ENCODE measurements around the gene TP73.

The TP73 gene

GRCh38 chr1:3716351-3716750 is 64.0 kb downstream of the TP73 start:
- H3K27ac ChIP-seq (ENCODE audit: insufficient read depth in 1 of 2, low read depth in 1 of 2, low read length in 2 of 2, poor library complexity in 1 of 2, severe bottlenecking in 2 of 2) = no peak overlapping the region
- WGBS (ENCODE audit: insufficient coverage) = 90% methylated on average over 5 of the region's 6 CpGs
- peaks cover 0 to 14% (median 3%) of the 10 kb centered on the region in 4 experiments for H3K4me1 ChIP-seq (ENCODE audit: control extremely low read depth in 1 of 4, control insufficient read depth in 4 of 4, insufficient read depth in 4 of 4, low read length in 3 of 4)
- H3K36me3 ChIP-seq (ENCODE audit: control insufficient read depth in 4 of 4, insufficient read depth in 4 of 4, low read length in 3 of 4) = no peaks in the 10 kb centered on the region
- no peak for DNase-seq
- no peaks in the 10 kb centered on the region for H3K9me3 ChIP-seq (ENCODE audit: control extremely low read depth in 1 of 5, control insufficient read depth in 4 of 5, insufficient read depth in 2 of 5, low read depth in 1 of 5, low read length in 4 of 5)
- POLR2A ChIA-PET = no interaction called here
- H3K4me3 ChIP-seq (ENCODE audit: control insufficient read depth in 1 of 7, extremely low read depth in 1 of 7, insufficient read depth in 4 of 7, low read depth in 2 of 7, low read length in 6 of 7) = no peak overlapping the region
- H3K27me3 ChIP-seq (replicated peaks in 2 of 5; ENCODE audit: control insufficient read depth in 4 of 5, insufficient read depth in 5 of 5, low read length in 4 of 5) = peaks cover 0 to 20% (median 4%) of the 10 kb centered on the region in 5 experiments
- CTCF ChIA-PET = interaction anchor here (0.8 kb wide), 1 partner anchor 8 kb away, joined by 3 read pairs; no protein-coding TSS in a partner anchor

DNA sequence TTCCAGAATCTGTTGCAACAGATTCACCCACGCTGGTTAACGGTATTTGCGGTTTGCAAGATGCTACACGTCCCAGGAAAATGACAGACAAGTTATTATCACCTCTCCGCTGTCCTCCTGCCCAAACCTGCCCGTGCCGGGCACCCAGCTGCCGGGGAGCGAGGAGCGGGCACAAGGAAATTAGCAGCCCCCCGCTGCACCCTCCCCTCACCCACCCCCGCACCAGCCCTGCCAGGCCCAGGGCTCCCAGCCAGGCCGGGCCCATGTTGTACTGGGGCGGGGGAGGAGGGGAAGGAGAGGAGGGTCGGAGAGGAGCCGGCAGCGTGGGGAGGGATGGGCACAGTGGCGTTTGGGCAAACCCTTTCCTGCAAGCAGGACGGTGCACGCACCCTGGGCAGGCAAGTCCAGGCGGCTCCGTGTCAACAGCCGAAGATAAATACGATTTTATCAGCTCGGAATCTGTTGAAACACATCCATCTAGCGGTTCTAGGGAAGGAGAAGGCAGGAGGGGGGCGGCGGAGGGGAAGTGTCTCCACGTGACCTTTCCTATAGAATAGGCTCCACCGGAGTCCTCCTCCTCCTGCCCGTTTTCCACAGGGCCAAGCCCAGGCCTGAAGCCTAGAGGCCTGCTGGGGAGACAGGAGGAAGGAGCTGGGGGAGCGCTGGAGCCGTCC is 64.9 kb downstream of the TP73 start:
- ChIA-PET CTCF (no interaction called here), POLR2A (no interaction called here)
- Histone ChIP-seq H3K9me3 (ENCODE audit: control extremely low read depth in 1 of 5, control insufficient read depth in 4 of 5, insufficient read depth in 2 of 5, low read depth in 1 of 5, low read length in 4 of 5) (no peaks in the 10 kb centered on the region), H3K36me3 (ENCODE audit: control insufficient read depth in 4 of 4, insufficient read depth in 4 of 4, low read length in 3 of 4) (no peaks in the 10 kb centered on the region), H3K4me3 (ENCODE audit: control insufficient read depth in 1 of 7, extremely low read depth in 1 of 7, insufficient read depth in 4 of 7, low read depth in 2 of 7, low read length in 6 of 7) (no peak overlapping the region), H3K27me3 (replicated peaks in 2 of 5; ENCODE audit: control insufficient read depth in 4 of 5, insufficient read depth in 5 of 5, low read length in 4 of 5) (peaks cover 0 to 20% (median 0%) of the 10 kb centered on the region in 5 experiments), H3K27ac (ENCODE audit: insufficient read depth in 1 of 2, low read depth in 1 of 2, low read length in 2 of 2, poor library complexity in 1 of 2, severe bottlenecking in 2 of 2) (no peak overlapping the region), H3K4me1 (ENCODE audit: control extremely low read depth in 1 of 4, control insufficient read depth in 4 of 4, insufficient read depth in 4 of 4, low read length in 3 of 4) (peaks cover 0 to 14% (median 3%) of the 10 kb centered on the region in 4 experiments)
- WGBS (ENCODE audit: insufficient coverage) = 40% methylated on average over 26 of the region's 33 CpGs
- no peak for DNase-seq

- peak in 2 of 3 donors; percentile 31 to 41 for DNase-seq
- Histone ChIP-seq H3K4me3 (ENCODE audit: control insufficient read depth in 1 of 7, extremely low read depth in 1 of 7, insufficient read depth in 4 of 7, low read depth in 2 of 7, low read length in 6 of 7) (no peak overlapping the region), H3K27me3 (replicated peaks in 2 of 5; ENCODE audit: control insufficient read depth in 4 of 5, insufficient read depth in 5 of 5, low read length in 4 of 5) (peaks cover 0 to 20% (median 0%) of the 10 kb centered on the region in 5 experiments), H3K4me1 (ENCODE audit: control extremely low read depth in 1 of 4, control insufficient read depth in 4 of 4, insufficient read depth in 4 of 4, low read length in 3 of 4) (peaks cover 0 to 14% (median 3%) of the 10 kb centered on the region in 4 experiments), H3K27ac (ENCODE audit: insufficient read depth in 1 of 2, low read depth in 1 of 2, low read length in 2 of 2, poor library complexity in 1 of 2, severe bottlenecking in 2 of 2) (no peak overlapping the region), H3K9me3 (ENCODE audit: control extremely low read depth in 1 of 5, control insufficient read depth in 4 of 5, insufficient read depth in 2 of 5, low read depth in 1 of 5, low read length in 4 of 5) (no peaks in the 10 kb centered on the region), H3K36me3 (ENCODE audit: control insufficient read depth in 4 of 4, insufficient read depth in 4 of 4, low read length in 3 of 4) (no peaks in the 10 kb centered on the region)
- 39% methylated on average over 39 of the region's 40 CpGs for WGBS (ENCODE audit: insufficient coverage)
- ChIA-PET CTCF (no interaction called here), POLR2A (no interaction called here)
These were observed 65.6 kb downstream of the TP73 start for GRCh38 chr1:3717715-3718601.

DNA sequence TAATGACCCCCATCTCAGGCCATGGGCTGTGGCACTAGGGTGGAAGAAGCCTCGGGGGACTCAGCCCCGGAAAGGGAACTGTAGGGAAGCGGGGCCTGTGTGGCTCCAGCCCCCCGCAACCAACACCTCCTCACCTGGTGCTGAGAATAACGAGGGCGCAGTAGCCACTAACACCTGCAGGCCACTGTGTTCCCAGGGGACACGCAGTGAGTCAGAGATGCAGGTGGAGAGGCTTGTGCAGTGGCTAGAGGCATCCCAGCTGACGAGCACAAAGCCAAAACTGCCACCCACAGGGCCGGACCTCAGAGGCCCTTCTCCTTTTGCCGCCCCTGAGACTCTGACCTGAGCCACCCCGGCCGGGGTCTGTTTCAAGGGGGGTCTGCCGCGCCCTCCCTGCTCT is 66.4 kb downstream of the TP73 start:
- WGBS (ENCODE audit: insufficient coverage) = 90% methylated on average over 11 of the region's 14 CpGs
- H3K4me1 ChIP-seq (ENCODE audit: control extremely low read depth in 1 of 4, control insufficient read depth in 4 of 4, insufficient read depth in 4 of 4, low read length in 3 of 4) = peaks cover 0 to 14% (median 3%) of the 10 kb centered on the region in 4 experiments
- no peak overlapping the region for H3K4me3 ChIP-seq (ENCODE audit: control insufficient read depth in 1 of 7, extremely low read depth in 1 of 7, insufficient read depth in 4 of 7, low read depth in 2 of 7, low read length in 6 of 7)
- no peaks in the 10 kb centered on the region for H3K9me3 ChIP-seq (ENCODE audit: control extremely low read depth in 1 of 5, control insufficient read depth in 4 of 5, insufficient read depth in 2 of 5, low read depth in 1 of 5, low read length in 4 of 5)
- peaks cover 0 to 20% (median 0%) of the 10 kb centered on the region in 5 experiments for H3K27me3 ChIP-seq (replicated peaks in 2 of 5; ENCODE audit: control insufficient read depth in 4 of 5, insufficient read depth in 5 of 5, low read length in 4 of 5)
- no peaks in the 10 kb centered on the region for H3K36me3 ChIP-seq (ENCODE audit: control insufficient read depth in 4 of 4, insufficient read depth in 4 of 4, low read length in 3 of 4)
- no peak overlapping the region for H3K27ac ChIP-seq (ENCODE audit: insufficient read depth in 1 of 2, low read depth in 1 of 2, low read length in 2 of 2, poor library complexity in 1 of 2, severe bottlenecking in 2 of 2)
- ChIA-PET CTCF (interaction anchor here (1.2 kb wide), 1 partner anchor 8 kb away, joined by 3 read pairs; no protein-coding TSS in a partner anchor), POLR2A (no interaction called here)
- DNase-seq = no peak

DNA sequence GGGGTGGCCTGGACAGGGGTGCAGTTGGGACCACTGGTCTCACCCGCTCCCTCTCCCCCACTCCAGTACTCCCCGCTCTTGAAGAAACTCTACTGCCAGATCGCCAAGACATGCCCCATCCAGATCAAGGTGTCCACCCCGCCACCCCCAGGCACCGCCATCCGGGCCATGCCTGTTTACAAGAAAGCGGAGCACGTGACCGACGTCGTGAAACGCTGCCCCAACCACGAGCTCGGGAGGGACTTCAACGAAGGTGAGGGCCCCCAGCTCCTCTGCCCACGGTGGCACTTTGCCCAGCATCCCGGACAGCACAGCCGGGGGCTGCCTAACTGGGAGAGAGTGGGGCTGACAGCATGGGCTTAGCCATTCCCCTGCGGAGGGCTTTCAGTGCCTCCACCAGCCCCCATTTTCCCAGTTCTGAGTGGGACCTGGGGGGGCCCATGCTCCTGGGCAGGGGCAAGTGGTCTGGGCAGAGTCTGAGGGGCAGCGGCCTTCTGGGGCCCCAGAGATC is 69.7 kb downstream of the TP73 start:
- Histone ChIP-seq H3K4me3 (ENCODE audit: control insufficient read depth in 1 of 7, extremely low read depth in 1 of 7, insufficient read depth in 4 of 7, low read depth in 2 of 7, low read length in 6 of 7) (no peak overlapping the region), H3K27ac (ENCODE audit: insufficient read depth in 1 of 2, low read depth in 1 of 2, low read length in 2 of 2, poor library complexity in 1 of 2, severe bottlenecking in 2 of 2) (no peak overlapping the region), H3K4me1 (ENCODE audit: control extremely low read depth in 1 of 4, control insufficient read depth in 4 of 4, insufficient read depth in 4 of 4, low read length in 3 of 4) (peaks cover 0 to 14% (median 3%) of the 10 kb centered on the region in 4 experiments), H3K27me3 (replicated peaks in 2 of 5; ENCODE audit: control insufficient read depth in 4 of 5, insufficient read depth in 5 of 5, low read length in 4 of 5) (peaks cover 0 to 10% (median 0%) of the 10 kb centered on the region in 5 experiments), H3K9me3 (ENCODE audit: control extremely low read depth in 1 of 5, control insufficient read depth in 4 of 5, insufficient read depth in 2 of 5, low read depth in 1 of 5, low read length in 4 of 5) (no peaks in the 10 kb centered on the region), H3K36me3 (ENCODE audit: control insufficient read depth in 4 of 4, insufficient read depth in 4 of 4, low read length in 3 of 4) (no peaks in the 10 kb centered on the region)
- POLR2A ChIA-PET = no interaction called here
- DNase-seq = no peak
- CTCF ChIA-PET = interaction anchor here (1.6 kb wide), 1 partner anchor 8 kb away, joined by 4 read pairs; no protein-coding TSS in a partner anchor
- 92% methylated on average over 19 of the region's 20 CpGs for WGBS (ENCODE audit: insufficient coverage)

DNA sequence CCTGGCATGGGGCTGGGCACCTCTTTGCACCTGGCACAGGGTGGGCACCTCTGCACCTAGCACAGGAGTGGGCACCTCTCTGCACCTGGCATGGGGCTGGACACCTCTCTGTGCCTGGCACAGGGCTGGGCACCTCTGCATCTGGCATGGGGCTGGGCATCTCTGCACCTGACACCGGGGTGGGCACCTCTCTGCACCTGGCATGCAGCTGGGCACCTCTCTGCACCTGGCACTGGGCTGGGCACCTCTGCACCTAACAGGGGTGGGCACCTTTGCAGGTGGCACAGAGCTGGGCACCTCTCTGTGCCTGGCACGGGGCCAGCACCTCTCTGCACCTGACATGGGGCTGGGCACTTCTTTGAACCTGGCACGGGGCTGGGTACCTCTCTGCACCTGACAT is 70.5 kb downstream of the TP73 start:
- Histone ChIP-seq H3K27ac (ENCODE audit: insufficient read depth in 1 of 2, low read depth in 1 of 2, low read length in 2 of 2, poor library complexity in 1 of 2, severe bottlenecking in 2 of 2) (no peak overlapping the region), H3K4me3 (ENCODE audit: control insufficient read depth in 1 of 7, extremely low read depth in 1 of 7, insufficient read depth in 4 of 7, low read depth in 2 of 7, low read length in 6 of 7) (no peak overlapping the region), H3K36me3 (ENCODE audit: control insufficient read depth in 4 of 4, insufficient read depth in 4 of 4, low read length in 3 of 4) (no peaks in the 10 kb centered on the region), H3K9me3 (ENCODE audit: control extremely low read depth in 1 of 5, control insufficient read depth in 4 of 5, insufficient read depth in 2 of 5, low read depth in 1 of 5, low read length in 4 of 5) (no peaks in the 10 kb centered on the region), H3K4me1 (ENCODE audit: control extremely low read depth in 1 of 4, control insufficient read depth in 4 of 4, insufficient read depth in 4 of 4, low read length in 3 of 4) (peaks cover 0 to 14% (median 2%) of the 10 kb centered on the region in 4 experiments), H3K27me3 (replicated peaks in 2 of 5; ENCODE audit: control insufficient read depth in 4 of 5, insufficient read depth in 5 of 5, low read length in 4 of 5) (peaks cover 0 to 3% (median 0%) of the 10 kb centered on the region in 5 experiments)
- CTCF ChIA-PET = interaction anchor here (2.4 kb wide), 1 partner anchor 8 kb away, joined by 13 read pairs; no protein-coding TSS in a partner anchor
- POLR2A ChIA-PET = no interaction called here
- WGBS (ENCODE audit: insufficient coverage) = 69% methylated on average over 3 of the region's 3 CpGs
- no peak for DNase-seq

All from common myeloid progenitor, CD34-positive (primary cell).